Thoracic aorta (tissue), 2 donors: ENCODE data around the gene DHRS3. TPM values are rescaled to one million over a fixed set of nuclear protein-coding genes. Genes with fewer than 3 reads are reported as not detected.

Experiments used
- ATAC-seq: fragments of 150-250 bp; one replicate; pipeline ENCODE4 v1.8.0; 2017; ENCODE audit warnings: low read depth; ENCODE audit not compliant: insufficient number of reproducible peaks, low FRiP score
- DNase-seq: peaks from one replicate; pipeline ENCODE4 v3.0.0-alpha.2; 2020; ENCODE audit warnings: low spot score
- H3K27ac ChIP-seq, 2 donors: fragments of 200-600 bp; sonication (generic); 1 replicate in 1 of 2; 2 replicates in 1 of 2; pipeline ENCODE4 v1.5.1; 2016; ENCODE audit warnings: mild to moderate bottlenecking in 2 of 2, moderate library complexity in 2 of 2
- H3K27me3 ChIP-seq: fragments of 200-600 bp; sonication (generic); replicated peaks from 2 replicates; pipeline ENCODE4 v1.6.0; 2016; ENCODE audit warnings: mild to moderate bottlenecking; ENCODE audit not compliant: insufficient read depth
- H3K36me3 ChIP-seq: fragments of 200-600 bp; sonication (generic); one replicate; pipeline ENCODE4 v1.5.1; 2016
- H3K4me1 ChIP-seq, 2 donors: fragments of 200-600 bp; sonication (generic); 1 replicate in 1 of 2; 2 replicates in 1 of 2; pipeline versions ENCODE4 v1.5.1 to v1.6.0; 2016; ENCODE audit warnings: low read depth in 2 of 2, mild to moderate bottlenecking in 1 of 2; ENCODE audit not compliant: control insufficient read depth in 1 of 2
- H3K4me3 ChIP-seq: fragments of 200-600 bp; sonication (generic); 2 replicates; pipeline ENCODE4 v1.5.1; 2016; ENCODE audit warnings: mild to moderate bottlenecking
- H3K9me3 ChIP-seq: fragments of 200-600 bp; sonication (generic); 2 replicates; pipeline ENCODE4 v1.5.1; 2016
- total RNA-seq, 2 donors: library from RNA; depleted of rRNA; stranded (reverse); fragments of >200 nt; gene quantifications; one replicate each; pipeline versions ENCODE4 v1.1.0 to v1.2.3, GENCODE V29; 2016
- TF ChIP-seq, protein P1 (sequence below): fragments of 200-600 bp; sonication (generic); IDR thresholded peaks from one replicate; pipeline ENCODE4 v1.5.1; 2019; ENCODE audit warnings: antibody characterized with exemption

DHRS3 gene
- total RNA-seq, 2 donors from 2014 or later = 65.9 to 150 TPM

DNA sequence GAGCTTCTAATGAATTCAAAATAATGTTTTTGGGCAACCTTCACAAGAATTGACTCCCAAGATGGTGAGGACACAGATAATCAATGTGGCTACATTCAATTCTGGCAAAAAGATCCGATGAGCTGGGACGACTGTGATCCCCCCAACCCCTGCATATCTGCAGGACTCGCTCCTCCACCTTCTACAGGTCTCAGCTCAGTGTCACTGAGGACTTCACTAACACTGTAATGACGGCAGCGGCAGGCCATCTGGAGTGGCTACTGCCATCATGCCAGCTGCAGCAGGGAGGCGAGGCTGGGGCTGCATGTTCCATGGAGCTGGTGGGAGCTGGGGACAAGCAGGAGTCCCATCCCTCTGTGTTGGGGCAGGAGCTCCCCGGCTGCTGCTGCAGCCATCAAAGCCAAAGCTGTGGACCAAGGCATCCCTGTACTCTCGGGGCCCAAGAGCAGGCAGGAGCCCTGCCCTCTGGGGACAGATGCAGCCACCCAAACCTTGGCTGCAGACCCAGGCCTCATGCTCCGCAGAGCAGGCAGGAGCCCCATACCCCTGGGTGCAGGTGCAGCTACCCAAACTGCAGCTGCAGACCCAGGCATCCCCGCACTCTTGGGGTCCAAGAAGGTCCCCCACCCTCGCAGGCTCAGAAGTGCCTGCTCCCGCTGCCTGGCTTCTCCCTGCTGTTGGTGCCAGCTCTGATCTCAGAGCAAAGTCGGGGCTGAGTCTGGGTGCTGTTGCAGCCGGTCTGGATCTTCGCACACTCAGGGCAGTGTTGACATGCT lies 12.2 kb upstream of the DHRS3 start:
- Histone ChIP-seq H3K36me3 (no peaks in the 10 kb centered on the region), H3K4me1 (no peaks in the 10 kb centered on the region), H3K27me3 (no peaks in the 10 kb centered on the region), H3K9me3 (no peaks in the 10 kb centered on the region), H3K4me3 (no peak overlapping the region), H3K27ac (no peak overlapping the region)
- TF ChIP-seq, protein P1, sequence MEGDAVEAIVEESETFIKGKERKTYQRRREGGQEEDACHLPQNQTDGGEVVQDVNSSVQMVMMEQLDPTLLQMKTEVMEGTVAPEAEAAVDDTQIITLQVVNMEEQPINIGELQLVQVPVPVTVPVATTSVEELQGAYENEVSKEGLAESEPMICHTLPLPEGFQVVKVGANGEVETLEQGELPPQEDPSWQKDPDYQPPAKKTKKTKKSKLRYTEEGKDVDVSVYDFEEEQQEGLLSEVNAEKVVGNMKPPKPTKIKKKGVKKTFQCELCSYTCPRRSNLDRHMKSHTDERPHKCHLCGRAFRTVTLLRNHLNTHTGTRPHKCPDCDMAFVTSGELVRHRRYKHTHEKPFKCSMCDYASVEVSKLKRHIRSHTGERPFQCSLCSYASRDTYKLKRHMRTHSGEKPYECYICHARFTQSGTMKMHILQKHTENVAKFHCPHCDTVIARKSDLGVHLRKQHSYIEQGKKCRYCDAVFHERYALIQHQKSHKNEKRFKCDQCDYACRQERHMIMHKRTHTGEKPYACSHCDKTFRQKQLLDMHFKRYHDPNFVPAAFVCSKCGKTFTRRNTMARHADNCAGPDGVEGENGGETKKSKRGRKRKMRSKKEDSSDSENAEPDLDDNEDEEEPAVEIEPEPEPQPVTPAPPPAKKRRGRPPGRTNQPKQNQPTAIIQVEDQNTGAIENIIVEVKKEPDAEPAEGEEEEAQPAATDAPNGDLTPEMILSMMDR = no peak
- ATAC-seq (no peak), DNase-seq (no peak)

DNA sequence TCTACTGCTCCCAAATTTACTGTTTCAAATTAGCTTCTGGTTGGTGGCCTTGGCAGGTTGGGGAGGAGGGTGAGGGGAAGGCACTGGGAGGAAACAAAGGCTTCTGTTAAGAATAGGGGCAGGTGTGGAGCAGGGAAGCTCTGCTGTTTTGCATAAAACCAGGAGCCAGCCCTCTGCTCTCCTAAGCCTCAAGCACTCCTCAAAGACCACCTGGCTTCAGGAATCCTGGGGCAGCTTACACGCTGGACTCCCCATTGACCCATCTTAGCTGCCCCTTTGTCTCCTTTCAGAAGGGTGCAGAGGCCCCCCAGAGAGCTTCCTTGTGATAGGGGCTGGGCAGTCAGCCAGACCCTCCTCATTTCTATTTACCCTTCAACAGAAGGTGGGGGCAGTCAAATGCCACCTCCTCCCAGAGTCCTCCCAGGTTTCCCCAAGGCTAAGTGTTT lies 11.5 kb upstream of the DHRS3 start:
- DNase-seq (no peak), ATAC-seq (no peak)
- H3K36me3 ChIP-seq = no peaks in the 10 kb centered on the region
- no peak overlapping the region for H3K4me3 ChIP-seq
- H3K9me3 ChIP-seq = no peaks in the 10 kb centered on the region
- no peak overlapping the region for H3K27ac ChIP-seq
- H3K4me1 ChIP-seq = no peaks in the 10 kb centered on the region
- TF ChIP-seq, protein P1 = no peak
- H3K27me3 ChIP-seq = no peaks in the 10 kb centered on the region

DNA sequence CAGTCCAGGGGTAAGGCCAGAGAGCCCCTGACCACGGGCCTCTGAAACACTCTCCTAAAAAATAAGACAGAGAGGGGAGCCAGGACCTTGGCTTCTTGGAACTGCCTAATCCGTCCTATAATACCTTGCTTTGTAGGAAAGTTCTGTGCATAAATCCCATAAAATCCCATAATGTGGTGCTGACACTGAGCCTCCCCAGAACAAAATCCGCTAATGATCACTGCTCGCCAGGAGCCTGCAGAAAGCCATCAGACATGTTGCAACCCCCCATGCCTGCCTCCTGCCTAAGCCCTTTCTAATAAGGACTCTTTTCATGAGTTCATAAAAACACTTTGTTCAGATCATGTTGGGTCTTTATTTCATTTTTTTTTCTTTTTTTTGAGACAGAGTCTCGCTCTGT lies 9.3 kb upstream of the DHRS3 start:
- Histone ChIP-seq H3K36me3 (no peaks in the 10 kb centered on the region), H3K27me3 (no peaks in the 10 kb centered on the region), H3K9me3 (no peaks in the 10 kb centered on the region), H3K4me3 (no peak overlapping the region), H3K27ac (no peak overlapping the region), H3K4me1 (peaks cover 5 to 14% of the 10 kb centered on the region in 2 donors)
- TF ChIP-seq, protein P1 = no peak
- no peak for DNase-seq
- no peak for ATAC-seq

DNA sequence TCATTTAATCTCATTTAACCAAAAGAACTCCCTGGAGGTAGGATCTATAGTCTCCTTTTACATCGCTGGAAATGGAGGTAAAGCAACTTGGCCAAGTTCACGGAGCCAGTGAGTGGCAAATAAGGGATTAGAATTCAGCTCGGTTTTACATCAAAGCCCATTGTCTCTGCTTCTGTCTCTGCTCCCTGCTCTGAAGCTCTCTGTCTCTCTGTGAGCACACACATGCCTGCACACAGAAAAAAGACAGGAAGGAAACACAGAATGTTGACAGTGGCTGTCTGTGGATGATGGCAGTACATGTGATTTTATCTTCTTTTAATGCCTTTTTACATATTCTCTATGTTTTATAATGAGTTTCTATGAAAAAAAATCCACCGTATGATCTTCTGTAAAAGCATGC lies 8.9 kb upstream of the DHRS3 start:
- TF ChIP-seq, protein P1 = no peak
- Histone ChIP-seq H3K9me3 (no peaks in the 10 kb centered on the region), H3K4me1 (peaks cover 5 to 18% of the 10 kb centered on the region in 2 donors), H3K27ac (no peak overlapping the region), H3K36me3 (no peaks in the 10 kb centered on the region), H3K27me3 (no peaks in the 10 kb centered on the region), H3K4me3 (no peak overlapping the region)
- no peak for DNase-seq
- ATAC-seq = no peak

DNA sequence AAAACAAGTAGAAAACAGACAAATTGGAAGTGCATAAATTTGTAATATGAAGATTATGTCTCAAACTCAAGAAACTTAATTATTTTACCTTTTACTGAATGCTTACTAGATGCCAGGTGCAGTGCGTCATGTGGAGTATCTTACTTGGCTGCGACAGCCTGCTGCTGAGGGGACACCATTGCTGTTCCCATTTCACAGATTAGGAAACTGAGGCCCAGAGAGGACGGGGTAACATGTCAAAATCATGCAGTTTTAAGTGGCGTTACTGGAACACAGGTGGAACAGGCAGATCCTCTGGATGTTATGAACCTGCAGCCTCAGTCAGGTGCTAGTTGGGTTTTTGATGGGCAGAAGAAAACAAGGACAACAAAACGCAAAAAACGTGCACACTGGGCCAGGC lies 7.3 kb upstream of the DHRS3 start:
- H3K27me3 ChIP-seq = no peaks in the 10 kb centered on the region
- TF ChIP-seq, protein P1 = no peak
- no peaks in the 10 kb centered on the region for H3K9me3 ChIP-seq
- DNase-seq = no peak
- no peak overlapping the region for H3K27ac ChIP-seq
- no peak for ATAC-seq
- H3K4me3 ChIP-seq = no peak overlapping the region
- H3K36me3 ChIP-seq = no peaks in the 10 kb centered on the region
- peaks cover 9 to 34% of the 10 kb centered on the region in 2 donors for H3K4me1 ChIP-seq
